ENCODE data around the gene MLKL. TPM values are rescaled to one million over a fixed set of nuclear protein-coding genes. Genes with fewer than 3 reads are reported as not detected.
A peak's percentile ranks its signal among the peaks of the same experiment; 100 is the strongest.

MLKL gene
- total and polyA plus RNA-seq, 2 experiments from 2014 or later = 0.18 TPM; not detected in 1

- H3K4me1 ChIP-seq (ENCODE audit: low read depth) = peaks cover 5% of the 10 kb centered on the region
- H3K36me3 ChIP-seq = no peaks in the 10 kb centered on the region
- no peak overlapping the region for H3K4me3 ChIP-seq
- H3K9me3 ChIP-seq (ENCODE audit: low read depth) = no peaks in the 10 kb centered on the region
- no peaks in the 10 kb centered on the region for H3K27me3 ChIP-seq
- DNase-seq (ENCODE audit: low read depth in 1 of 2, low spot score in 1 of 2) = no peak
- H3K27ac ChIP-seq = no peak overlapping the region
- TF ChIP-seq CTCF (IDR thresholded peaks at IDR 0.05; ENCODE audit: low read depth, low read length) = no peak
These were observed 31.3 kb upstream of the MLKL start for GRCh38 chr16:74731853-74732477.

GRCh38 chr16:74729783-74730683 is 29.4 kb upstream of the MLKL start:
- Histone ChIP-seq H3K27me3 (no peaks in the 10 kb centered on the region), H3K9me3 (ENCODE audit: low read depth) (no peaks in the 10 kb centered on the region), H3K27ac (no peak overlapping the region), H3K4me1 (ENCODE audit: low read depth) (peaks cover 5% of the 10 kb centered on the region), H3K4me3 (no peak overlapping the region), H3K36me3 (no peaks in the 10 kb centered on the region)
- no peak for TF ChIP-seq CTCF (IDR thresholded peaks at IDR 0.05; ENCODE audit: low read depth, low read length)
- DNase-seq (ENCODE audit: low read depth in 1 of 2, low spot score in 1 of 2) = no peak

GRCh38 chr16:74727903-74728302 is 27.2 kb upstream of the MLKL start:
- no peaks in the 10 kb centered on the region for H3K27me3 ChIP-seq
- no peak overlapping the region for H3K27ac ChIP-seq
- H3K4me3 ChIP-seq = no peak overlapping the region
- H3K4me1 ChIP-seq (ENCODE audit: low read depth) = no peaks in the 10 kb centered on the region
- no peaks in the 10 kb centered on the region for H3K9me3 ChIP-seq (ENCODE audit: low read depth)
- no peak for DNase-seq (ENCODE audit: low read depth in 1 of 2, low spot score in 1 of 2)
- no peaks in the 10 kb centered on the region for H3K36me3 ChIP-seq
- no peak for TF ChIP-seq CTCF (IDR thresholded peaks at IDR 0.05; ENCODE audit: low read depth, low read length)

- H3K4me3 ChIP-seq = no peak overlapping the region
- no peaks in the 10 kb centered on the region for H3K36me3 ChIP-seq
- no peaks in the 10 kb centered on the region for H3K4me1 ChIP-seq (ENCODE audit: low read depth)
- no peak overlapping the region for H3K27ac ChIP-seq
- no peak for DNase-seq (ENCODE audit: low read depth in 1 of 2, low spot score in 1 of 2)
- H3K9me3 ChIP-seq (ENCODE audit: low read depth) = no peaks in the 10 kb centered on the region
- H3K27me3 ChIP-seq = no peaks in the 10 kb centered on the region
- TF ChIP-seq CTCF (IDR thresholded peaks at IDR 0.05; ENCODE audit: low read depth, low read length) = peak; percentile 43
These were observed 26.1 kb upstream of the MLKL start for GRCh38 chr16:74726716-74727115.

- Histone ChIP-seq H3K4me3 (no peak overlapping the region), H3K4me1 (ENCODE audit: low read depth) (no peaks in the 10 kb centered on the region), H3K27me3 (no peaks in the 10 kb centered on the region), H3K36me3 (no peaks in the 10 kb centered on the region), H3K27ac (no peak overlapping the region), H3K9me3 (ENCODE audit: low read depth) (no peaks in the 10 kb centered on the region)
- DNase-seq (ENCODE audit: low read depth in 1 of 2, low spot score in 1 of 2) = no peak
- TF ChIP-seq CTCF (IDR thresholded peaks at IDR 0.05; ENCODE audit: low read depth, low read length) = no peak
These were observed 25.2 kb upstream of the MLKL start for GRCh38 chr16:74725651-74726455.
